H54 (cell line): ENCODE results near the gene FGFR3.

ENCODE experiments used
- DNase-seq: peaks from one replicate; pipeline ENCODE4 v3.0.0; 2011; ENCODE audit warnings: low spot score, mixed read lengths; ENCODE audit not compliant: insufficient read length
- FAIRE-seq: peaks from 3 replicates; lab custom pipeline; 2011; peaks lifted over from hg19 to GRCh38; lab: Jason Lieb, UNC
- POLR2A ChIP-seq: IDR thresholded peaks from 2 replicates; pipeline ENCODE4 v1.6.1; 2011; ENCODE audit warnings: low read depth, mild to moderate bottlenecking, low read length

FGFR3 gene

GRCh38 chr4:1792158-1792831, 798 bp upstream of the FGFR3 start:
- FAIRE-seq (no peak), DNase-seq (no peak)
- TF ChIP-seq POLR2A = no peak

- FAIRE-seq (no peak), DNase-seq (peak; percentile 63)
- TF ChIP-seq POLR2A = no peak
These were observed 375 bp downstream of the FGFR3 start for GRCh38 chr4:1793496-1793840.

- FAIRE-seq (no peak), DNase-seq (no peak)
- no peak for TF ChIP-seq POLR2A
These were observed 1.1 kb downstream of the FGFR3 start for GRCh38 chr4:1793940-1794808.

- no peak for TF ChIP-seq POLR2A
- DNase-seq = no peak
- no peak for FAIRE-seq
These were observed 1.8 kb downstream of the FGFR3 start for GRCh38 chr4:1794809-1795298.

- FAIRE-seq (no peak), DNase-seq (no peak)
These were observed 2.5 kb downstream of the FGFR3 start for GRCh38 chr4:1795299-1796195.

GRCh38 chr4:1796486-1797204, 3.6 kb downstream of the FGFR3 start:
- no peak for FAIRE-seq
- DNase-seq = no peak
- TF ChIP-seq POLR2A = no peak

More at GRCh38 chr4:1795299-1796195, 2.5 kb downstream of the FGFR3 start:
- TF ChIP-seq POLR2A = no peak

GRCh38 chr4:1797298-1797860, 4.3 kb downstream of the FGFR3 start:
- no peak for FAIRE-seq

GRCh38 chr4:1797861-1798579, 4.9 kb downstream of the FGFR3 start:
- TF ChIP-seq POLR2A = no peak
- FAIRE-seq = no peak
- DNase-seq = no peak

More at GRCh38 chr4:1797298-1797860, 4.3 kb downstream of the FGFR3 start:
- no peak for DNase-seq
- no peak for TF ChIP-seq POLR2A

GRCh38 chr4:1798580-1799386, 5.7 kb downstream of the FGFR3 start:
- DNase-seq (no peak), FAIRE-seq (no peak)
- TF ChIP-seq POLR2A = no peak

- FAIRE-seq (no peak), DNase-seq (no peak)
- TF ChIP-seq POLR2A = no peak
These were observed 6.6 kb downstream of the FGFR3 start for GRCh38 chr4:1799387-1800375.

GRCh38 chr4:1800805-1801204, 7.7 kb downstream of the FGFR3 start:
- no peak for TF ChIP-seq POLR2A
- DNase-seq (no peak), FAIRE-seq (no peak)
